NCI-H146 treated with DMSO at 0.1 percent for 48 hours (cell line): Measurements from ENCODE around the gene TGFBR3L.
A peak's percentile ranks its signal among the peaks of the same experiment; 100 is the strongest.

Experiments
- DNase-seq: peaks from one replicate; lab custom pipeline; 2025; ENCODE audit not compliant: unreplicated experiment; lab: John Stamatoyannopoulos, UW

The TGFBR3L gene

DNA sequence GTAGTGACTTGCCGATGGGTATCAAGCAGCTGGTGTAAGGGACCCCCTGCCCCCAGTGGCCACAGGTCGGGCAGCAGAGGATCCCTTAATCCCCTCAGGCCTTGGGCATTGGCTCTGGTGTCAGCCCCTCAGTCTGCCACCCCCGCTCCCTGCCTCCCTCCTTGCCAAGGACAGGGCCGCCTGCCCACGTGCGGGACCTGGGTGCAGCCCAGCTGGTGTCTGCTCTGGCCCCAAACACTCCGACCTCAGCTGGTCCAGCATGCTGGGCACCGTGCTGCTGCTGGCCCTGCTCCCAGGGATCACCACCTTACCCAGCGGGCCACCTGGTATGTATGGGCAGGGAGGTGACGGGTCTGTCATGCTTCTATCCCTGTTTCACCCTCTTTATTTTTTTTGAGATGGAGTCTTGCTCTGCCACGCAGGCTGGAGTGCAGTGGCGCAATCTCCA, at the start of gene TGFBR3L:
TSS of gene TGFBR3L (plus strand) at position 233 of the 448 bp plus-strand sequence.
- no peak for DNase-seq

- no peak for DNase-seq
Observed at GRCh38 chr19:7865262-7865911, 49.2 kb upstream of the TGFBR3L start.

DNA sequence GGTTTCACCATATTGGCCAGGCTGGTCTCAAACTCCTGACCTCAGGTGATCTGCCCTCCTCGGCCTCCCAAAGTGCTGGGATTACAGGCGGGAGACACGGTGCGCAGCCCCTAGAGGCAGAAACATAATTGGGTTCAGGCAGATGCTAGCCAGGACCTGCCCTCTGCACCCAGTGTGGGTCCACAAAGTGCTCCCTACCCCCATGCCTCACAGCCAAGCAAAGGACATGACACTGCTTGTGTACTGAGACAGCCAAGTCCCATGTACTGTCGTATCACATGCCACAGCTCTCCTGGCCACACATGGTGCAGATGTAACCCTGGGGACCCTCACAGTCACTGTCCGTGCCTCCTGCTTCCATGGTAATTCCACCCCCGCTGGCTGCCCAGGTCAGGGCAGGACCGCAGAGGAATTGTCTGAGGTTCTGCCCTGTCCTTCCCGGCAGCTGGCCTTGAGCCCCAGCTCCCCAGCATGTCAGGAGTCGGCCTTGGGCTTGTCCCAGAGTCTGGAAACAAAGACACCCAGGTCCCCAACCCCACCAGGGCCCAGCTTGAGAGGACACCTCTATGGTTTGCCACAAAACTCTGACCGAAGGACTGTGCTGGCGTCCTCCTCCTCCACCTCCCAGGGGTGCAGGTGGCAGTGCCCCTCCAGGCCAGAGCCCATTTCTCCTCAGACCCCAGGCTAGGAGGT, 48.1 kb upstream of the TGFBR3L start:
- DNase-seq, result no peak

- no peak for DNase-seq
Observed at GRCh38 chr19:7867092-7867844, 47.4 kb upstream of the TGFBR3L start.

DNA sequence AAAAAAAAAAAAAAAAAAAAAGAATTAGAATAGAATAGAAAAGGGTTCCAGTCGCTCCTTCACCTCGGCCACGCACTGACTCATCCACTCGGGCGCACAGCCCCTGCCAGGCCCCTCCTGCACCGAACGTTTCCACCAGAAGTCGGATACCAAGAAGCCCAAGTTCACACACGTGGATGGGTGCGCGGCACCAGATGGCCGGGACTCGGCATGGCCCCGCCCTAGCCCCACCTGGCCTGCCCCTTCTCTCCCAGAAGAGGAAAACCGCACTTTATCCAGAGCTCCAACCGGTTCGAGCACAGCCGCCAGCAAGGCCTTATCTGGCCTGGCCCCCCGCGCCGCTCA, 46.3 kb upstream of the TGFBR3L start:
- no peak for DNase-seq

DNA sequence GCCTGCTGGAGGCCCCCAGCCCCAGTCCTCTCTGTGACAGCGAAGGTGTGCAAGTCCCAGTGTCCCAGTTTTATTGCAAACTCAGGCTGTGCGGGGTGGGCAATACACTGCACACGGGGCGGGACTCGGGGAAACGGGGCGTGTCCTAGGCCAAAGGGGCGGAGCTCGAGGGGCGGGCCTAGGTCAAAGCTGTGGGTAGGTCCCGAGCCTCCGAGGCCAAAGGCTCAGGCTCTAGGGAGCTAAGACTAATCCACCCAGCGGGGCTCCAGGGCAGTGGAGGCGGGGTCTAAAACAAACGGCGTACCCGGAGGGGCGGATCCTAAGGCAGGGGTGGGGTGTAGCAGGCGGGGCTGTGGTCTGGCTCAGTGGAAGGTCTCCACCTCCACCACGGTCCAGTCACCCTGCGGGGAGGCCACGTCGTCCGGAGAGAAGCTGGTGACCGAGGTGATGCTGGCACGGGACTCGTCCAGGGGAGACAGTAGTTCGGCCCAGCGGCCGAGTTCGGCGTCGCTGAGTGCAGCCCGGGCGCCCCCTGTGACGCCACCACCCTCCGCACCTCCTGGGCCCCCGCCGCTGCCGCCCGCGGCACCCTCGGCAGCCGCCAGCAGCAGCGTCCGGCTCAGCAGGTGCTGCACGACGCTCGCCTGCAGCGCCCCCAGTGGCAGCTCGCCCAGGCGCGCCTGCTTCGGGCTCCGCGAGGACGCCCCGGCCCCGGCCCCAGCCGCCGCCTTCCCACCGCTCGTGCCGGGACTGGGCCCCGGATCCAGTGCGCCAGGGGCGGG, 45.8 kb upstream of the TGFBR3L start:
- DNase-seq, result no peak

DNA sequence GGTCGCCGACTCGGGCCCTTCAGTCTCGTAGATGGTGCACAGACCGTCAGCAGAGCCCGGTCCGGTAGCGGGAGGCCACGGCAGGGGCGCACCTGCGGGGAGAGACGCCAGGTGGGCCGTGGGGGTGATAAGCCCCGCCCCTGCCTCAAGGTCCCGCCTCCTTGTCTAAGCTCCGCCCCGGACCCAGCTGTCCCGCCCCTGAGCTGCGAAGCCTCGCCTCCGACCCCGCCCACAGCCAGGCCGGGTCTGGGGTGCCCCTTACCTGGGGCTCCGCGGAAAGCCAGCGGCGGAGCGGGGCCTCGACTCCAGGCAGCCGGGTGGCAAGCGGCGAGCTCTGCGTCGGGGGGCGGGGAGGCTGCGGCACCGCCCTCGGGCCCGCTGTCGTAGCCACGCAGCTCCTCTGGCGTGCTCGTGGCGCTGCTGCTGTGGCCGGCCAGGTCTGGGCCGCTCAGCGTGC, 45.1 kb upstream of the TGFBR3L start:
- no peak for DNase-seq

GRCh38 chr19:7869910-7870511, 44.6 kb upstream of the TGFBR3L start:
- DNase-seq, result no peak

DNA sequence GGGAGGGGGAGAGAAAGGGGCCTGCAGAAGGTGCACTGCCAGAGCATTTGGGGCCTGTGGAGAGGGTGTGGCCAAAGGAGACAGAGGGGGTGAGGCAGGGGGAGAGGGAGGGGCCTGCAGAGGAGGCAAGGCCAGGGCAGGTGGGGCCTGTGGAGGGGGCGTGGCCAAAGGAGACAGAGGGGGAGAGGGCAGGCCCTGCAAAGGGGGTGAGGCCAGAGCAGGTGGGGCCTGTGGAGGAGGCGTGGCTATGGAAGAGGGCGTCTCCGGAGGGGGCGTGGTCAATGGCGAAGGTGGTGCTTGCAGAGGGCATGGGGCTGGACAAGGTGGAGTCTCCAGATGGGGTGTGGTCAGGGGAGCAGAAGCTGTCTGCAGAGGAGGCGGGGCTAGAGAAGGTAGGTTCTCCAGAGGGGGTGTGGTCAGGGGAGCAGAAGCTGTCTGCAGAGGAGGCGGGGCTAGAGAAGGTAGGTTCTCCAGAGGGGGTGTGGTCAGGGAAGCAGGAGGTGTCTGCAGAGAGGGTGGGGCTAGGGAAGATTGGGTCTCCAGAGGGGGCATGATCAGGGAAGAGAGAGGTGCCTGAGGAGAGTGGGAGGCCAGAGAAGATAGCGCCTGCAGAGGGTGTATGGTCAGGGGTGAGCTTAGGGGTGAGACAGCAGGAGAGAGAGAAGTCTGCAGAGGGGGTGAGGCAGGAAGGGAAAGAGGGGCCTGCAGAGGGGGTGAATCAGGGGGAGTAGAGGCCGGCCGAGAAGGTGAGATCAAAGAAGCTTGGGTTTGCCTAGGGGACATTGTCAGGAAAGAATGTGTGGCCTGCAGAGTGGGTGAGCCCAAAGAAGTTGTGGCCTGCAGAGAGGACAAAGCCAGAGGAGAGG, 43.8 kb upstream of the TGFBR3L start:
- DNase-seq, result no peak

GRCh38 chr19:7871437-7872305, 43.0 kb upstream of the TGFBR3L start:
- DNase-seq, result no peak

DNA sequence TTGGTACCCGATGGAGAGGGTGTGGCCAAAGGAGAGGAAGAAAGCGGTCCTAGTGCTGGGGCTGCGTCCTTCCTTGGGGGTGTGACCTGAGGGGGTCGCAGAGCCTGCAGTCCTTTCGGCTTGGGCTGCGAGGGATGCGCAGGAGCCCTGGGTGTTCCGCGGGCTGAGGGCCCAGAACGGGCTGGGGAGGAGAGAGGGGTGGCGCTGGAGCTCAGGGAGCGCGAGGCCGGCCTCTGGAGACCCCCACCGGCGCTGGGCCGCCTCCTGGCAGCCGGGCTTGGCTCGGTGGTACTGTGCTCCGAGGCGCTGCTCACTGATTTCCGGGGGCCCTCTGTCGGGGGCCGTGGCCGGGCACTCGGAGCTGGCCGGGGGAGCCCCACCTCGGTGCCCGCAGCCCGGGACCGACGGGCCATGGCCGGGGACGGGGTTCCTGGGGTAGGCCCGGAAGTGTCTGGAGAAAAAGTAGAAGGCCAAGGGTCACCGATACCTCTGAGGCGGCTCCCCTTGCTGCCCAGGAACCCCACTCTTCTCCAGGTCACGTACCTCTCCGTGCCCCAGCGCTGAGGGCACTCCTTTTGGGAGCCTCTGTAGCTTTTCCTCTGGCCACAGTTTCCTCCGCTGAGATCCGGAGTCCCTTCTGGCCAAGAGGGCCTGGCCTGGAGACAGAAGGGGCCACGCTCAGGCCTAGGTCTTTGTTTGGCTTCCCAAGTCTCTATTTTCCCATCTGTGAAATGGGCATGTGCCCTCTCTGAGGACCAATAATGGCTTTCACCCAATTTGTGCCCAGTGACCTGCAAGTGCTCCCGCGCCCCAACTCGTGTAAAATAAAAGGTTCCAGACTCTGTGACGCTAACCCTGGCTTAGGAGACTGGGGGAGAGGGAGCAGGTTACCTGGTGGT, 42.1 kb upstream of the TGFBR3L start:
- no peak for DNase-seq

GRCh38 chr19:7873304-7874075, 41.1 kb upstream of the TGFBR3L start:
- DNase-seq, result no peak

DNA sequence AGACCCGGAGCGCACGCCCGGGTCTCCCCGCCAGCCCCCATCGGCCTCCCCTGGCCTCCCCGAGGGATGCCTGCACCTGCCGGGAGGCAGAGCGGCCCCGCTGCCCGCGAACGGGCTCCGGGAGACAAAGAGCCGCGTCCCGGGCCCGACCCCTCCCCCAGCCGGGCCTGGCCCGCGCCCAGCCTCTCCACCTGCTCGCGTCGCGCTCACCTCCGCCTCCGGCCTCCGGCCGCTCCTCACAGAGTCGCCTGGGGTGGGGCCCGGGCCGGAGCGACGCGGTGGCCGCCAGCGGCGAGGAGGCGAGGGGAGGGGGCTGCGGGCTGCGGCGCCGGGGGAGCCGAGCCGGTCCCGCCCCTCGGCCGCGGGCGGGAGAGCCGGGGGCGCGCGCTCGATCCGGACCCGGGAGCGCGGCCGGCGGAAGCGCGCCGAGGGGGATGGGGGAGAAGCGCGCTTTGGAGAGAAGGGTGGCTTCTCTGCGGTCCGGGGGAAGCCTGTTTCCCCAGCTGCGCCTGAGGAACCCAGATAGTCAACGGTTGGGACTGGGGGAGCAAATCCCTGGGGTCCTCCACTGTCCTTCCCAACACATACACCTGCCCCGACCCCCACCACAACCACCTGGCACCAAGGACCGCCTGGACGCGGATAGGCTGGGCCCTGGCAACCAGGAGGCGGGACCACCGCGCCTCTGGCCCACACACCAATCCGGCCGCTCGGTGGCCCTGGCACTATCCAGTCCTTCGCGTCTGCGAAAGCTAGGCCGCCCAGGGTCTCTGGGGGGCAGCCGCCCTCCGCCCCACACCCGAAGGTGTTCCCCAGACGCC, 40.3 kb upstream of the TGFBR3L start, which contains the start of gene PRR36:
TSS of gene PRR36 (minus strand) at position 315 of the 821 bp plus-strand sequence. CDS start 701 bp downstream, outside the sequence.
- DNase-seq, result peak; percentile 73

DNA sequence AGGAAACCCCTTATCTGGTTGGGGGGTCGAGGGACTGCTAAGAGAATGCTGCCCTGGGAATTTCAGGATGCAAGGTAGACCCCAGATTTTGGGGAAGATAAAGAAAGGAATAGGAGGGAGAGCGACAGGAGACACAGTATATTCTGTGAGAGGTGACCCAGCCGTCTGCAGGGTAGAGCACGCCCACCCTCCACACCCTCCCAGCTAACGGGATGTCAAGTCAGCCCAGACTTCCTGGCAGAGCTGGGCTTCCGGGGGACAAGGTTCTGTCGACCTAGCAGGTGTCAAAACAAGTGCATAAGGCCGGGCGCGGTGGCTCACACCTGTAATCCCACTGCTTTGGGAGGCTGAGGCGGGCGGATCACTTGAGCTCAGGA, 39.7 kb upstream of the TGFBR3L start:
- no peak for DNase-seq

- no peak for DNase-seq
Observed at GRCh38 chr19:7877249-7877836, 37.3 kb upstream of the TGFBR3L start.
